Common myeloid progenitor, CD34-positive (primary cell): ENCODE data around the gene ZBTB16.

Experiments
- CTCF ChIA-PET: fragments of 350-600 bp; sonication (Branson Sonifier 250); formaldehyde crosslinking; loops from one replicate; lab custom pipeline; 2021; ENCODE audit warnings: antibody characterized with exemption; lab: Charles Lee
- POLR2A ChIA-PET: fragments of 350-600 bp; sonication (Branson Sonifier 250); formaldehyde crosslinking; loops from one replicate; lab custom pipeline; 2021; ENCODE audit warnings: antibody characterized with exemption; lab: Charles Lee
- DNase-seq, 3 donors: peaks; one replicate each; pipeline versions ENCODE4 v3.0.0 to v3.0.0-alpha.2; 2013
- H3K27ac ChIP-seq, 2 experiments: 1 replicate in 1 of 2; 2 replicates in 1 of 2; pipeline ENCODE4 v1.7.0; 2013; ENCODE audit warnings: inconsistent platforms in 2 of 2, low read length in 2 of 2, mild to moderate bottlenecking in 2 of 2, low read depth in 1 of 2, moderate library complexity in 1 of 2; ENCODE audit not compliant: severe bottlenecking in 2 of 2, insufficient read depth in 1 of 2, poor library complexity in 1 of 2
- H3K27me3 ChIP-seq, 5 experiments: replicated peaks in 2 of 5; 1 replicate in 3 of 5; 2 replicates in 2 of 5; pipeline versions ENCODE4 v1.6.1 to v1.7.0; 2013; ENCODE audit warnings: low read length in 4 of 5, mild to moderate bottlenecking in 2 of 5, moderate library complexity in 2 of 5, inconsistent platforms in 1 of 5; ENCODE audit not compliant: insufficient read depth in 5 of 5, control insufficient read depth in 4 of 5
- H3K36me3 ChIP-seq, 4 experiments: 1 replicate in 2 of 4; 2 replicates in 2 of 4; pipeline versions ENCODE4 v1.6.1 to v1.7.0; 2013; ENCODE audit warnings: low read length in 3 of 4, control low read depth in 1 of 4, mild to moderate bottlenecking in 1 of 4; ENCODE audit not compliant: control insufficient read depth in 4 of 4, insufficient read depth in 4 of 4
- H3K4me1 ChIP-seq, 4 experiments: 1 replicate in 3 of 4; 2 replicates in 1 of 4; pipeline versions ENCODE4 v1.6.1 to v1.7.1; 2013; ENCODE audit warnings: low read length in 3 of 4, mild to moderate bottlenecking in 3 of 4, control low read depth in 1 of 4, inconsistent platforms in 1 of 4, moderate library complexity in 1 of 4; ENCODE audit not compliant: control insufficient read depth in 4 of 4, insufficient read depth in 4 of 4; ENCODE audit errors: control extremely low read depth in 1 of 4
- H3K4me3 ChIP-seq, 7 experiments: 1 replicate in 4 of 7; 2 replicates in 3 of 7; pipeline versions ENCODE4 v1.5.1 to v1.7.0; 2013; ENCODE audit warnings: mild to moderate bottlenecking in 7 of 7, low read length in 6 of 7, moderate library complexity in 6 of 7, inconsistent platforms in 2 of 7, low read depth in 2 of 7, control low read depth in 1 of 7; ENCODE audit not compliant: insufficient read depth in 4 of 7, control insufficient read depth in 1 of 7; ENCODE audit errors: extremely low read depth in 1 of 7
- H3K9me3 ChIP-seq, 5 experiments: 1 replicate in 4 of 5; 2 replicates in 1 of 5; pipeline versions ENCODE4 v1.6.1 to v1.7.1; 2013; ENCODE audit warnings: low read length in 4 of 5, mild to moderate bottlenecking in 2 of 5, inconsistent platforms in 1 of 5, low read depth in 1 of 5, moderate library complexity in 1 of 5; ENCODE audit not compliant: control insufficient read depth in 4 of 5, insufficient read depth in 2 of 5; ENCODE audit errors: control extremely low read depth in 1 of 5
- WGBS: methylation state at CpG from one replicate; pipeline ENCODE4 v1.1.5; 2013; ENCODE audit not compliant: insufficient coverage; 5-methylcytosine and 5-hydroxymethylcytosine counted together

The ZBTB16 gene

DNA sequence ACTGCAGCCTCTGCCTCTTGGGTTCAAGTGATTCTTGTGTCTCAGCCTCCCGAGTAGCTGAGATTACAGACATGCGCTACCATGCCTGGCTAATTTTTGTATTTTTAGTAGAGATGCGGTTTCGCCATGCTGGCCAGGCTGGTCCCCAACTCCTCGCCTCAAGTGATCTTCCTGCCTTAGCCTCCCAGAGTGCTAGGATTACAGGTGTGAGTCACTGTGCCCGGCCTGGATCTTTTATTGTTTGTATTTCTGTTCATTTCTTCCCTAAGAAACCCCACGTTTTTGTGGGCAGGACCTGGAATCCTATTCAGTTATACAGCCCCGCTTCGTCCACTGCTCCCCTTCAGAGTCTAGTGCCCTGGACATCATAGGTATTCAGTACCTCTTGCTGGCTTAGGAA is 28.7 kb downstream of the ZBTB16 start:
- WGBS, result 88% methylated on average over 9 of the region's 9 CpGs
- Histone ChIP-seq H3K27me3 (no peaks in the 10 kb centered on the region), H3K4me1 (peaks cover 12 to 93% (median 78%) of the 10 kb centered on the region in 4 experiments), H3K36me3 (peaks cover 0 to 2% (median under 1%) of the 10 kb centered on the region in 4 experiments), H3K27ac (no peak overlapping the region), H3K9me3 (no peaks in the 10 kb centered on the region), H3K4me3 (no peak overlapping the region)
- no peak for DNase-seq
- CTCF ChIA-PET, result interaction anchor here (1.2 to 3.1 kb wide), 3 partner anchors 9 to 20 kb away, joined by 4 to 11 read pairs (median 6); no protein-coding TSS in a partner anchor
- POLR2A ChIA-PET, result no interaction called here

GRCh38 chr11:114088836-114089235 is 29.3 kb downstream of the ZBTB16 start:
- POLR2A ChIA-PET, result no interaction called here
- H3K9me3 ChIP-seq, result no peaks in the 10 kb centered on the region
- H3K4me3 ChIP-seq, result no peak overlapping the region
- H3K36me3 ChIP-seq, result peaks cover 0 to 2% (median under 1%) of the 10 kb centered on the region in 4 experiments
- no peaks in the 10 kb centered on the region for H3K27me3 ChIP-seq
- WGBS, result 73% methylated on average over 2 of the region's 7 CpGs
- CTCF ChIA-PET, result interaction anchor here (1.3 to 3.1 kb wide), 4 partner anchors 8 to 72 kb away, joined by 3 to 11 read pairs (median 8); no protein-coding TSS in a partner anchor
- H3K27ac ChIP-seq, result peak overlapping the region in 1 of 2 experiments; percentile 6
- peaks cover 11 to 87% (median 72%) of the 10 kb centered on the region in 4 experiments for H3K4me1 ChIP-seq
- DNase-seq, result peak in 1 of 3 donors; percentile 21

- CTCF ChIA-PET, result interaction anchor here (0.9 to 3.1 kb wide), 6 partner anchors 9 to 71 kb away, joined by 3 to 11 read pairs (median 3); no protein-coding TSS in a partner anchor
- Histone ChIP-seq H3K4me1 (peaks cover 7 to 78% (median 62%) of the 10 kb centered on the region in 4 experiments), H3K27me3 (no peaks in the 10 kb centered on the region), H3K4me3 (no peak overlapping the region), H3K27ac (peak overlapping the region in 1 of 2 experiments; percentile 35), H3K9me3 (no peaks in the 10 kb centered on the region), H3K36me3 (peaks cover 0 to 3% (median 2%) of the 10 kb centered on the region in 4 experiments)
- POLR2A ChIA-PET, result interaction anchor here (0.6 kb wide), 1 partner anchor 19 kb away, joined by 5 read pairs; no protein-coding TSS in a partner anchor
- WGBS, result 81% methylated on average over 3 of the region's 4 CpGs
- no peak for DNase-seq
Observed at GRCh38 chr11:114089748-114090147, 30.2 kb downstream of the ZBTB16 start.

GRCh38 chr11:114090225-114090910 is 30.9 kb downstream of the ZBTB16 start:
- Histone ChIP-seq H3K27me3 (no peaks in the 10 kb centered on the region), H3K4me1 (peaks cover 4 to 72% (median 59%) of the 10 kb centered on the region in 4 experiments), H3K27ac (no peak overlapping the region), H3K4me3 (no peak overlapping the region), H3K9me3 (no peaks in the 10 kb centered on the region), H3K36me3 (peaks cover 0 to 5% (median 2%) of the 10 kb centered on the region in 4 experiments)
- DNase-seq, result no peak
- POLR2A ChIA-PET, result no interaction called here
- CTCF ChIA-PET, result interaction anchor here (0.9 to 3.1 kb wide), 6 partner anchors 9 to 70 kb away, joined by 3 to 11 read pairs (median 3); no protein-coding TSS in a partner anchor
- 95% methylated on average over 2 of the region's 4 CpGs for WGBS

- Histone ChIP-seq H3K4me1 (peaks cover 4 to 72% (median 55%) of the 10 kb centered on the region in 4 experiments), H3K36me3 (peaks cover 0 to 5% (median 2%) of the 10 kb centered on the region in 4 experiments), H3K9me3 (no peaks in the 10 kb centered on the region), H3K4me3 (no peak overlapping the region), H3K27ac (no peak overlapping the region), H3K27me3 (no peaks in the 10 kb centered on the region)
- ChIA-PET POLR2A (no interaction called here), CTCF (interaction anchor here (0.9 to 3.1 kb wide), 5 partner anchors 8 to 30 kb away, joined by 3 to 11 read pairs (median 4); no protein-coding TSS in a partner anchor)
- WGBS, result 94% methylated on average over 6 of the region's 10 CpGs
- no peak for DNase-seq
Observed at GRCh38 chr11:114090976-114091375, 31.5 kb downstream of the ZBTB16 start.

GRCh38 chr11:114091516-114092397 is 32.2 kb downstream of the ZBTB16 start:
- peak overlapping the region; percentile 27 to 55 for H3K27ac ChIP-seq
- peaks cover 0 to 5% (median 2%) of the 10 kb centered on the region in 4 experiments for H3K36me3 ChIP-seq
- no peaks in the 10 kb centered on the region for H3K27me3 ChIP-seq
- ChIA-PET CTCF (interaction anchor here (2.1 to 2.4 kb wide), 2 partner anchors 7 to 9 kb away, joined by 4 to 10 read pairs; no protein-coding TSS in a partner anchor), POLR2A (no interaction called here)
- no peak for DNase-seq
- H3K9me3 ChIP-seq, result no peaks in the 10 kb centered on the region
- peak overlapping the region in 1 of 7 experiments; percentile 6 for H3K4me3 ChIP-seq
- peaks cover 4 to 71% (median 54%) of the 10 kb centered on the region in 4 experiments for H3K4me1 ChIP-seq
- WGBS, result 77% methylated on average over 16 of the region's 17 CpGs
